Measurements from ENCODE around the gene MRPS15. TPM values are rescaled to one million over a fixed set of nuclear protein-coding genes. Genes with fewer than 3 reads are reported as not detected.

Gene MRPS15
- total RNA-seq, 2 experiments from 2014 or later, result 137 to 149 TPM

DNA sequence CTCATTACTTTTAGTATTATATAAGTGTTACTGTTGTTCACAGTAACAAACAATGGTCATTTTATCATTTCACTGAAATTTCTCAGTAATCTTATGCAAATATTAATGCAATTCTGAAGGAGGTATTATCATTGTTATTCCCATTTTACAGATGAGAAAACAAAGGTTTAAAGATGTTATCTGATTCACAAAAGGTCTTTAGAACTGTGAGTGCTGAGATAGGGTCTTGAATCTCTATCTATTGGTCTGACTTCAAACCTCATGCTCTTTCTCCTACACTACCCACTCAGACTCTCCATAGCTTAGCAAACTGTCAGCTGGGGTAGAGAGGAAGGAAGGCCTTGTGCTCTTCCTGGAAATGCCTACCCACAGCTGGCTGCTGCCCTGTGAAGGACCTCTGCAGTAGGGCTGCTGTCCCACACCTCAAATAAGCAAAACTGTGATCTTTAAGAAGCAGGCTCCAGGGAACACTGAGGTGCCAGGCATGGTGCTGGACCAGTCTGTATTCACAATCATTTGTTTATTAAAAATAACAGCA lies 7.7 kb downstream of the MRPS15 start:
- H3K9me3 Mint-ChIP-seq, result no peaks in the 10 kb centered on the region

DNA sequence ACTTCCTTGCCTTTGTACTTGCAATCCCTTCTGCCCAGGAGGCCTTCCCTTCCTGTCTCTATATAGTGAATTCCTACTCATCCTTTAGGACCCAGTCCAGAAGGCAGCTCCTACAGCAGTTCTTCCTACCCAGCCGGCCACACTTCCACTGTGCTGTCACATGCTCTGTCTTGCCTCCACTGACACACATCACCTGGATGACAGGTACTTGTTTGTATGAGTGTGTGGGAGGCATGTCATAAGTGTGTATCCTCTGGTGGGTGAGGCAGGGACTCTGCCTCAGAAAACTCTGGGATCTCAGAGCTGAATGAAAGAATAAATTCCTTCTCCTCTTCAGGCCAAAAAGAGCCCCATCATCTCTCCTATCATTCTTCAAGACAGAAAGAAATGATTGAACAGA lies 8.8 kb downstream of the MRPS15 start:
- no peak for DNase-seq
- Mint-ChIP-seq H3K27me3 (no peaks in the 10 kb centered on the region), H3K27ac (no peak overlapping the region), H3K4me3 (no peak overlapping the region), H3K9me3 (no peaks in the 10 kb centered on the region), H3K4me1 (peaks cover 23% of the 10 kb centered on the region), H3K36me3 (peaks cover 16% of the 10 kb centered on the region)

More for the DNA sequence above, 7.7 kb downstream of the MRPS15 start:
- H3K4me1 Mint-ChIP-seq, result peaks cover 25% of the 10 kb centered on the region
- H3K4me3 Mint-ChIP-seq, result no peak overlapping the region
- DNase-seq, result no peak
- peak overlapping the region; percentile 53 for H3K27ac Mint-ChIP-seq
- H3K36me3 Mint-ChIP-seq, result peaks cover 22% of the 10 kb centered on the region
- H3K27me3 Mint-ChIP-seq, result no peaks in the 10 kb centered on the region

GRCh38 chr1:36453600-36454388 lies 10.4 kb downstream of the MRPS15 start:
- no peaks in the 10 kb centered on the region for H3K27me3 Mint-ChIP-seq
- peaks cover 15% of the 10 kb centered on the region for H3K36me3 Mint-ChIP-seq
- H3K4me3 Mint-ChIP-seq, result no peak overlapping the region
- H3K27ac Mint-ChIP-seq, result peak overlapping the region; percentile 30
- no peak for DNase-seq
- no peaks in the 10 kb centered on the region for H3K9me3 Mint-ChIP-seq
- H3K4me1 Mint-ChIP-seq, result peaks cover 18% of the 10 kb centered on the region

DNA sequence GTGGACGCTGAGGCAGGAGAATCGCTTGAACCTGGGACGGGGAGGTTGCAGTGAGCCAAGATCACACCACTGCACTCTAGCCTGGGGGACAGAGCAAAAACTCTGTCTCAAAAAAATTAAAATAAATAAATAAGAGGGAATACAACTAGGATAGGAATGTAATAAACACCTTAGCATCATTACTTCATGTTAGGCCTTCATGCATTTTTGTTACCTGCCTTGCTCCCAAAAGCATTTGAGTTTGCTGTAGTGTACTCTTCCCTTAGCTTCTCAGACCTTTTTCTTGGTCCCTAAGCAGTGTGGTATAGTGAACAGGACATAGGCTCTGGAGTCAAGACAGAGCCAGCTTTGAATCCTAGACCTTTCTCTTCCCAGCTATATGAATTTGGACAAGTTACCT lies 11.1 kb downstream of the MRPS15 start:
- no peak for DNase-seq
- Mint-ChIP-seq H3K36me3 (peaks cover 10% of the 10 kb centered on the region), H3K4me3 (no peak overlapping the region), H3K9me3 (no peaks in the 10 kb centered on the region), H3K27me3 (no peaks in the 10 kb centered on the region), H3K4me1 (peaks cover 11% of the 10 kb centered on the region), H3K27ac (no peak overlapping the region)

DNA sequence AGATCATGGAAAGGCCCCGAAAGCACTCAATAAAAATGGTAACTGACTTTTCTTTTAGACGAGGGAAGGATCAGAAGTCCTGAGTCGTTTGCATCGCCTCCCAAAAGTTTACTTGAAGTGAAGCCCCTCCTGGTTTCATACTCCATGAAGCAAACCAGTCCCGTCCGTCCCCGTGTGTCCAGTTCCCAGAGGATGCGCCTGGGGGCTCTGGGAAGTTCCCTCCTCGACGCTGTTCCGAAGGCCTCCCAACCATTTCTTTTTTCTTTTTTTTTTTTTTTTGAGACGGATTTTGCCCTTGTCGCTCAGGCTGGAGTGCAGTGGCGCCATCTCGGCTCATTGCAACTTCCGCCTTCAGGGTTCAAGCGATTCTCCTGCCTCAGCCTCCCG lies 13.3 kb downstream of the MRPS15 start:
- peaks cover 3% of the 10 kb centered on the region for H3K36me3 Mint-ChIP-seq
- H3K9me3 Mint-ChIP-seq, result no peaks in the 10 kb centered on the region
- peaks cover 4% of the 10 kb centered on the region for H3K4me1 Mint-ChIP-seq
- DNase-seq, result no peak
- peak overlapping the region; percentile 86 for H3K4me3 Mint-ChIP-seq
- H3K27ac Mint-ChIP-seq, result peak overlapping the region; percentile 74
- H3K27me3 Mint-ChIP-seq, result no peaks in the 10 kb centered on the region

DNA sequence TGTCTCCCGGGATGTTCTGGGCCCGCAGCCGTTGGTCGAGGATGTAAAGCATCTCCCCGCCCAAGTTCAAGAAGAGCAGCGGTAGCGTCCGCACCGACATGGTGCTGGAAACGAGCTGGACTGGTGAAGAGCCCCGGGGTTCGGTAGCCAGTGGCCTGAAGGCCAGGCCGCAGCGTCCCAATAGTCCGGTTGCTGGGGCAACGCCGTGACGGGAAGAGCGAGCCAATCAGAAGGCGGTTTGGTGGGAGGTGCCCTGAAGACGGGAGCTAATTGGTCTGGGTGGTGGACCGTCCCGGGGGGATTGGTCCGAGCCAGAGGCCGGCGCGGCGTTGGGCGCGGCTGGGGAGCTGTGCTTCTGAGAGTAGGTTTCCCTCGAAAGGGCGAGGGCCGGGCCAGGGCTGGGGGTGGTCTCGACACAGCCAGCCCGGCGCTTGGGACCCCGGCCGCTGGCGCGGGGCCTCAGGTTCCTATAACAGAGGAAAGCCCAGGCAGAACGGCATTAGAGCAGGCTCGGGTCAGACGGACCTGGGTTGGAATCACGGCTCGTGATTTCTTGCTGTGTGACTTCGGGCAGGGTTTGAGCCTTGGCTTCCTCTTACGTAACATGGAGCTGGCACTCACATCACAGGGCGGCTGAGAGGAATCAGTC lies 13.8 kb downstream of the MRPS15 start, which contains the start of gene OSCP1:
TSS of gene OSCP1 (minus strand) at position 182 of the 649 bp plus-strand sequence. CDS start at position 100, 82 bp downstream.
- peak within 1 kb of the TSS; percentile 76 for H3K27ac Mint-ChIP-seq
- no peaks in the 10 kb centered on the region for H3K27me3 Mint-ChIP-seq
- H3K4me1 Mint-ChIP-seq, result peaks cover 4% of the 10 kb centered on the region
- no peaks in the 10 kb centered on the region for H3K9me3 Mint-ChIP-seq
- DNase-seq, result peak; percentile 90
- H3K36me3 Mint-ChIP-seq, result peaks cover 3% of the 10 kb centered on the region
- H3K4me3 Mint-ChIP-seq, result peak within 1 kb of the TSS; percentile 86

- Mint-ChIP-seq H3K27ac (no peak overlapping the region), H3K27me3 (no peaks in the 10 kb centered on the region), H3K4me3 (no peak overlapping the region), H3K4me1 (peaks cover 4% of the 10 kb centered on the region), H3K9me3 (no peaks in the 10 kb centered on the region), H3K36me3 (peaks cover 3% of the 10 kb centered on the region)
- DNase-seq, result no peak
Measured at GRCh38 chr1:36448530-36449056, 15.6 kb downstream of the MRPS15 start.

- Mint-ChIP-seq H3K27ac (no peak overlapping the region), H3K36me3 (peaks cover 3% of the 10 kb centered on the region), H3K4me1 (peaks cover 4% of the 10 kb centered on the region), H3K4me3 (no peak overlapping the region), H3K9me3 (no peaks in the 10 kb centered on the region), H3K27me3 (no peaks in the 10 kb centered on the region)
- DNase-seq, result no peak
Measured at GRCh38 chr1:36447450-36447849, 16.7 kb downstream of the MRPS15 start.

- no peaks in the 10 kb centered on the region for H3K27me3 Mint-ChIP-seq
- no peaks in the 10 kb centered on the region for H3K9me3 Mint-ChIP-seq
- H3K27ac Mint-ChIP-seq, result no peak overlapping the region
- peaks cover 4% of the 10 kb centered on the region for H3K4me1 Mint-ChIP-seq
- DNase-seq, result no peak
- no peak overlapping the region for H3K4me3 Mint-ChIP-seq
- peaks cover 3% of the 10 kb centered on the region for H3K36me3 Mint-ChIP-seq
Measured at GRCh38 chr1:36446746-36447145, 17.4 kb downstream of the MRPS15 start.

DNA sequence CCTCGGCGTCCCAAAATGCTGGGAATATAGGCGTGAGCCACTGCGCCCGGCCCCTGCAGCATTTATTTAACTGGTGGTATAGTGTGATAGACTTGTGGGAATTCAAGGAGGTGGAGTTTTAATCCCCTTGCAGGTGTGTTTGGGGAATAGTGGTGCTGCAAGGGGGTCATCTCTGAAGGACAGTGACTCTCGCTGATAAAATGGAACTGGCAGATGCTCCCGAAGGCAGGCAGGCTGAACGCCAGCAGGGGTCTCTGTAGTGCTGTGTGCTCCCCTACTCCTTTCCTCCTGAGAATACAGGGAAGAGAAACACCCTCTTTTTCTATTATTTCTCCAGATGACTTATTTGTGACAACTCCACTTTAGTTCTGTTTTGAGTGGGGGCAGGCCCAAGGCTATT lies 17.9 kb downstream of the MRPS15 start:
- H3K9me3 Mint-ChIP-seq, result no peaks in the 10 kb centered on the region
- no peaks in the 10 kb centered on the region for H3K27me3 Mint-ChIP-seq
- no peak for DNase-seq
- no peak overlapping the region for H3K4me3 Mint-ChIP-seq
- H3K36me3 Mint-ChIP-seq, result no peaks in the 10 kb centered on the region
- no peak overlapping the region for H3K27ac Mint-ChIP-seq
- H3K4me1 Mint-ChIP-seq, result peaks cover 4% of the 10 kb centered on the region

DNA sequence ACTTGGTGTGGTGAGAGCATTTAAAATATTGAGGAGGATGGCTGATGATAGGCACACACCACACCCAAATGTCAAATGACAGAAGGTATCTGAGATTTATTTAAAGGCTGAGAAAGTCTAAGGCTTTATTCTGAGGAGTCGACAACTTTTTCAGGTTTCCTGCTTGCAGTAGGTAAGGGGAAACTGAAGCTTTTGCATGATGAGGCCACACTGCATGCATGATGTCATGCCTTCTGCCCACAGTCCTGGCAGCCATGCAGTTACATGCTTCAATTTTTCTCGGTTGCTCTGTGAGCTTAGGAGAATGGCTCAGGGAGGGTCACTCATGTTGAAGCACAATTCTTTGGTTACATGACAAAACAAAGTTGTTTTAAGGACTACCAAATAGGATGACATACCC lies 20.9 kb downstream of the MRPS15 start:
- Mint-ChIP-seq H3K4me3 (no peak overlapping the region), H3K27me3 (no peaks in the 10 kb centered on the region), H3K36me3 (no peaks in the 10 kb centered on the region), H3K27ac (no peak overlapping the region), H3K9me3 (no peaks in the 10 kb centered on the region), H3K4me1 (peaks cover 4% of the 10 kb centered on the region)
- DNase-seq, result no peak

DNA sequence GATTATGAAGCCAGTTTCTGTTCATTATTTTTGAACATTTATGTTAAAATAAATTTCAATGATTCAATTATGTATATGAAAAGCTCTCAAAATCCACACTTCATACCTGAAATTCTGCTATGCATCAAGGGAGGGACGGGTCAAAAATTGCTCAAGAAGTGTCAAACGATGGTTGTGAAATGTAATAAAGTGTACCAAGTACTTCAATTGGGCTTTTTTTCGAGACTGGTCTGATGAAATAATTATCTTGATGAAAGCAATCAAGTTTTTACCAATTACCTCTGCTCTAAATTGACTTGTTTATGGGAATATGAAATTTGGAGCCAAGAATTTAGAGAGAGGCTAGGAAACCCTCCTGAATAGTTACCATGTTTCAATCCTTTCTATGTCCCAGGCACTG lies 21.8 kb downstream of the MRPS15 start:
- H3K9me3 Mint-ChIP-seq, result no peaks in the 10 kb centered on the region
- no peak overlapping the region for H3K4me3 Mint-ChIP-seq
- DNase-seq, result no peak
- no peaks in the 10 kb centered on the region for H3K27me3 Mint-ChIP-seq
- H3K36me3 Mint-ChIP-seq, result no peaks in the 10 kb centered on the region
- peaks cover 4% of the 10 kb centered on the region for H3K4me1 Mint-ChIP-seq
- H3K27ac Mint-ChIP-seq, result no peak overlapping the region

DNA sequence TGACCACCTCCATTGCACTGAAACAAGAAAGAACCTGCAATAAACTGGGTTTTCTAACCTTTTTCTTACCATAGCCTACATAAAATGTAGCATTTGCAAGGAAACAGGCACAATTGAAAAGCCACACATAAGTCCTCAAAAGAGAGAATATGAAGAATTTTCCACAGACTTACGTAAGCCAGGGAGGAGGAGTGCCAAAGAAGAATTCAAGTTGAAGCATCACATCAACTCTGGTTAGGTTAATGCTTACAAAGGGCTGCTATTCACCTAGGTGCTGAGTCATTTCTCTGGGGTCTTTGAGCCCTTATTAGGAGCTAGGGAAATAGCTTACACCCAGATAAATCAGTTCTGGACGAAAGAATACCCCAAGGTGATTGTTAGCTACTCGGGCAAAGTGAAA lies 23.5 kb downstream of the MRPS15 start:
- H3K27ac Mint-ChIP-seq, result no peak overlapping the region
- H3K9me3 Mint-ChIP-seq, result no peaks in the 10 kb centered on the region
- no peaks in the 10 kb centered on the region for H3K36me3 Mint-ChIP-seq
- DNase-seq, result no peak
- H3K4me3 Mint-ChIP-seq, result no peak overlapping the region
- peaks cover 4% of the 10 kb centered on the region for H3K4me1 Mint-ChIP-seq
- H3K27me3 Mint-ChIP-seq, result no peaks in the 10 kb centered on the region

DNA sequence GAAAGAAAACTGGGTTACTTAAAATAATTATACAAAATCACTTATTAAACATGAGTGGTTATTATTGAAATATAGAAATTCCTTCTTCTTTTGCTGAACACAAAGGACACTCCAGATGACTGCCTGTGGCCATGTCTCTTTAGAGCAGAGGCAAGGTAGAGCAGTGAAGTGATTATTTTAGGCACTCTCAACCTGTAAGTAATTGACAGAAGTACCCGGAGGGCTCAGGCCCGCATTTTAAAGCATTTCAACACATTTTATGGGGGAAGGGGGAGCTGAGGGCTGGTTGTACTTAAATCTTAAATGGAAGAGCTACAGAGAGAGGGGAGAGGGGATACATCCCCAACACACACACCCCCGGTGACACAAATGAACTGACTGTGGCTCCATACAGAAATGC lies 24.1 kb downstream of the MRPS15 start:
- H3K36me3 Mint-ChIP-seq, result no peaks in the 10 kb centered on the region
- H3K9me3 Mint-ChIP-seq, result no peaks in the 10 kb centered on the region
- H3K27me3 Mint-ChIP-seq, result no peaks in the 10 kb centered on the region
- H3K4me1 Mint-ChIP-seq, result peaks cover 4% of the 10 kb centered on the region
- no peak overlapping the region for H3K27ac Mint-ChIP-seq
- no peak overlapping the region for H3K4me3 Mint-ChIP-seq
- no peak for DNase-seq

DNA sequence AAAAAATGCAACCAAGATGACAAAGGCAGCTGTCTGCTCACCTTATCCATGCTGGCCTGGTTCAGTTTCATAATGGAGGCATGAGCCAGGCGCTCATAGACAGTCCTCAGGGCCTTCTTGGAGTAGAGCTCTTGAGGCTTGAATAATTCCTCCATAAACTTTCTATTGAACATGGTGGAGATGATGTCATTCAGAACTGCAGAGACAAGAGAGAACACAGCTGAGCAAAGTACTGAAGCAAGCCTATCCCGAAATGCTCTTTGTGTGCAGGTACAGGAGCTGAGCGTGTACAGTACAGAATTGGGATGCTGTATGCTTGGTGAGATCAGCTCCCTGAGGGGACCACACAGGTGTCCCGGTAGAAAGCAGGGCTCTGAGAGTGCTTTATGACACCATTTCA lies 25.5 kb downstream of the MRPS15 start:
- no peak overlapping the region for H3K27ac Mint-ChIP-seq
- no peak overlapping the region for H3K4me3 Mint-ChIP-seq
- H3K27me3 Mint-ChIP-seq, result no peaks in the 10 kb centered on the region
- H3K4me1 Mint-ChIP-seq, result peaks cover 4% of the 10 kb centered on the region
- H3K36me3 Mint-ChIP-seq, result no peaks in the 10 kb centered on the region
- DNase-seq, result no peak
- no peaks in the 10 kb centered on the region for H3K9me3 Mint-ChIP-seq

All from activated naive CD8-positive, alpha-beta T cell treated with anti-CD3 and anti-CD28 coated beads for 36 hours (primary cell).